HL-60 (cell line): ENCODE results near the gene S100P.

Source experiments
- GABPA ChIP-seq: IDR thresholded peaks from 2 replicates; pipeline ENCODE4 v1.6.1; 2012; ENCODE audit warnings: low read depth
- POLR2AphosphoS5 ChIP-seq: IDR thresholded peaks from 2 replicates; pipeline ENCODE4 v1.6.1; 2012; ENCODE audit warnings: low read depth
- SPI1 ChIP-seq: IDR thresholded peaks from 2 replicates; pipeline ENCODE4 v1.6.1; 2012; ENCODE audit warnings: low read depth, mild to moderate bottlenecking, borderline replicate concordance
- TF ChIP-seq, protein P1 (sequence below): IDR thresholded peaks from one replicate; pipeline ENCODE4 v1.5.1; 2011; ENCODE audit warnings: low read length, control low read depth, inconsistent platforms; ENCODE audit not compliant: insufficient read depth
- TF ChIP-seq, protein P2 (sequence below): IDR thresholded peaks from 2 replicates; pipeline ENCODE4 v1.6.1; 2012; ENCODE audit warnings: low read depth; ENCODE audit not compliant: insufficient replicate concordance

DNA sequence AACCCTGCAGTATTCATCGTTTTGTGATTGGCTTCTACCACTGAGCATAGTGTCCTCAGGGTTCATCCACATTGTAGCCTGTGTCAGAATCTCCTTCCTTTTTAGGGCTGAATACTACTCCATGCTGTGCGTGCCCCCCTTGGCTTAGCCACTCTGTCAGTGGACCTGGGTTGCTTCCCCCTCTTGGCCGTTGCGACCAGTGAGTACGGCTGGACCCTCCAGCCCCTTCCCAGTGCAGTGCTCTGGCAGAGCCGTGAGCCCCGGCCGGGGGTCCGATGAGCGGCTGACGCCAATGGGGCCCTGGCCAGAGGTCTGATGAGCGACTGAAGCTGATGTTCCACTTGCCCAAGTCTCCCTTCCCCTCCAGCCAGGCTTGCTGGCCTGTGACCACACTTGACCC is 29.2 kb downstream of the S100P start:
- TF ChIP-seq, protein P1, sequence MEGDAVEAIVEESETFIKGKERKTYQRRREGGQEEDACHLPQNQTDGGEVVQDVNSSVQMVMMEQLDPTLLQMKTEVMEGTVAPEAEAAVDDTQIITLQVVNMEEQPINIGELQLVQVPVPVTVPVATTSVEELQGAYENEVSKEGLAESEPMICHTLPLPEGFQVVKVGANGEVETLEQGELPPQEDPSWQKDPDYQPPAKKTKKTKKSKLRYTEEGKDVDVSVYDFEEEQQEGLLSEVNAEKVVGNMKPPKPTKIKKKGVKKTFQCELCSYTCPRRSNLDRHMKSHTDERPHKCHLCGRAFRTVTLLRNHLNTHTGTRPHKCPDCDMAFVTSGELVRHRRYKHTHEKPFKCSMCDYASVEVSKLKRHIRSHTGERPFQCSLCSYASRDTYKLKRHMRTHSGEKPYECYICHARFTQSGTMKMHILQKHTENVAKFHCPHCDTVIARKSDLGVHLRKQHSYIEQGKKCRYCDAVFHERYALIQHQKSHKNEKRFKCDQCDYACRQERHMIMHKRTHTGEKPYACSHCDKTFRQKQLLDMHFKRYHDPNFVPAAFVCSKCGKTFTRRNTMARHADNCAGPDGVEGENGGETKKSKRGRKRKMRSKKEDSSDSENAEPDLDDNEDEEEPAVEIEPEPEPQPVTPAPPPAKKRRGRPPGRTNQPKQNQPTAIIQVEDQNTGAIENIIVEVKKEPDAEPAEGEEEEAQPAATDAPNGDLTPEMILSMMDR: no peak
- TF ChIP-seq POLR2AphosphoS5 (no peak), GABPA (no peak), SPI1 (no peak)
- TF ChIP-seq, protein P2, sequence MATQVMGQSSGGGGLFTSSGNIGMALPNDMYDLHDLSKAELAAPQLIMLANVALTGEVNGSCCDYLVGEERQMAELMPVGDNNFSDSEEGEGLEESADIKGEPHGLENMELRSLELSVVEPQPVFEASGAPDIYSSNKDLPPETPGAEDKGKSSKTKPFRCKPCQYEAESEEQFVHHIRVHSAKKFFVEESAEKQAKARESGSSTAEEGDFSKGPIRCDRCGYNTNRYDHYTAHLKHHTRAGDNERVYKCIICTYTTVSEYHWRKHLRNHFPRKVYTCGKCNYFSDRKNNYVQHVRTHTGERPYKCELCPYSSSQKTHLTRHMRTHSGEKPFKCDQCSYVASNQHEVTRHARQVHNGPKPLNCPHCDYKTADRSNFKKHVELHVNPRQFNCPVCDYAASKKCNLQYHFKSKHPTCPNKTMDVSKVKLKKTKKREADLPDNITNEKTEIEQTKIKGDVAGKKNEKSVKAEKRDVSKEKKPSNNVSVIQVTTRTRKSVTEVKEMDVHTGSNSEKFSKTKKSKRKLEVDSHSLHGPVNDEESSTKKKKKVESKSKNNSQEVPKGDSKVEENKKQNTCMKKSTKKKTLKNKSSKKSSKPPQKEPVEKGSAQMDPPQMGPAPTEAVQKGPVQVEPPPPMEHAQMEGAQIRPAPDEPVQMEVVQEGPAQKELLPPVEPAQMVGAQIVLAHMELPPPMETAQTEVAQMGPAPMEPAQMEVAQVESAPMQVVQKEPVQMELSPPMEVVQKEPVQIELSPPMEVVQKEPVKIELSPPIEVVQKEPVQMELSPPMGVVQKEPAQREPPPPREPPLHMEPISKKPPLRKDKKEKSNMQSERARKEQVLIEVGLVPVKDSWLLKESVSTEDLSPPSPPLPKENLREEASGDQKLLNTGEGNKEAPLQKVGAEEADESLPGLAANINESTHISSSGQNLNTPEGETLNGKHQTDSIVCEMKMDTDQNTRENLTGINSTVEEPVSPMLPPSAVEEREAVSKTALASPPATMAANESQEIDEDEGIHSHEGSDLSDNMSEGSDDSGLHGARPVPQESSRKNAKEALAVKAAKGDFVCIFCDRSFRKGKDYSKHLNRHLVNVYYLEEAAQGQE: no peak
